ENCODE results near the gene FPGS.

The FPGS gene

DNA sequence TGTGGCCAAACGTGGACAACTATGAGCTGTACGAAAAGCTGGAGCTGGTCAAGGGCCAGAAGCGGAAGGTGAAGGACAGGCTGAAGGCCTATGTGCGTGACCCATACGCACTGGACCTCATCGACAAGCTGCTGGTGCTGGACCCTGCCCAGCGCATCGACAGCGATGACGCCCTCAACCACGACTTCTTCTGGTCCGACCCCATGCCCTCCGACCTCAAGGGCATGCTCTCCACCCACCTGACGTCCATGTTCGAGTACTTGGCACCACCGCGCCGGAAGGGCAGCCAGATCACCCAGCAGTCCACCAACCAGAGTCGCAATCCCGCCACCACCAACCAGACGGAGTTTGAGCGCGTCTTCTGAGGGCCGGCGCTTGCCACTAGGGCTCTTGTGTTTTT lies 13.5 kb upstream of the FPGS start:
- Histone ChIP-seq H3F3A (ENCODE audit: insufficient read depth, low read length) (peaks cover 9% of the 10 kb centered on the region), H3K4me2 (ENCODE audit: low read length) (no peak overlapping the region), H3K9me2 (ENCODE audit: low read depth, low read length) (no peaks in the 10 kb centered on the region), H3K9ac (ENCODE audit: low read length) (no peak overlapping the region), H3K79me2 (ENCODE audit: insufficient read depth, low read length) (peaks cover 10% of the 10 kb centered on the region; the same call in 1 of the 2 replicates), H3K4me1 (ENCODE audit: insufficient read depth, low read length, severe bottlenecking) (peaks cover 16% of the 10 kb centered on the region), H3K9me3 (ENCODE audit: low read length) (no peaks in the 10 kb centered on the region), H4K20me1 (ENCODE audit: insufficient read depth, low read length) (no peaks in the 10 kb centered on the region), H3K4me3 (ENCODE audit: low read depth, low read length, poor library complexity, severe bottlenecking) (no peak overlapping the region), H3K27ac (ENCODE audit: low read depth, low read length, poor library complexity, severe bottlenecking) (no peak overlapping the region), H2AFZ (ENCODE audit: low read length) (no peak overlapping the region), H3K27me3 (ENCODE audit: insufficient read depth, low read length) (no peaks in the 10 kb centered on the region), H3K36me3 (ENCODE audit: insufficient read depth, low read length) (peaks cover 63% of the 10 kb centered on the region)
- TF ChIP-seq EZH2 (IDR thresholded peaks at IDR 0.05; ENCODE audit: borderline replicate concordance, low read length) = no peak
- no peak for TF ChIP-seq CTCF (IDR thresholded peaks at IDR 0.05; ENCODE audit: low read length)

GRCh38 chr9:127790094-127790855 lies 12.4 kb upstream of the FPGS start:
- Histone ChIP-seq H3K27me3 (ENCODE audit: insufficient read depth, low read length) (no peaks in the 10 kb centered on the region), H3F3A (ENCODE audit: insufficient read depth, low read length) (peaks cover 9% of the 10 kb centered on the region), H3K9ac (ENCODE audit: low read length) (no peak overlapping the region), H4K20me1 (ENCODE audit: insufficient read depth, low read length) (no peaks in the 10 kb centered on the region), H3K36me3 (ENCODE audit: insufficient read depth, low read length) (peaks cover 69% of the 10 kb centered on the region), H3K9me2 (ENCODE audit: low read depth, low read length) (no peaks in the 10 kb centered on the region), H3K4me1 (ENCODE audit: insufficient read depth, low read length, severe bottlenecking) (peaks cover 15% of the 10 kb centered on the region), H3K27ac (ENCODE audit: low read depth, low read length, poor library complexity, severe bottlenecking) (no peak overlapping the region), H2AFZ (ENCODE audit: low read length) (no peak overlapping the region), H3K4me3 (ENCODE audit: low read depth, low read length, poor library complexity, severe bottlenecking) (no peak overlapping the region), H3K79me2 (ENCODE audit: insufficient read depth, low read length) (peaks cover 10% of the 10 kb centered on the region; the same call in 1 of the 2 replicates), H3K9me3 (ENCODE audit: low read length) (no peaks in the 10 kb centered on the region), H3K4me2 (ENCODE audit: low read length) (no peak overlapping the region)
- TF ChIP-seq CTCF (IDR thresholded peaks at IDR 0.05; ENCODE audit: low read length) (no peak), EZH2 (IDR thresholded peaks at IDR 0.05; ENCODE audit: borderline replicate concordance, low read length) (no peak)

- H3K27ac ChIP-seq (ENCODE audit: low read depth, low read length, poor library complexity, severe bottlenecking) = no peak overlapping the region
- no peaks in the 10 kb centered on the region for H3K9me2 ChIP-seq (ENCODE audit: low read depth, low read length)
- H3K36me3 ChIP-seq (ENCODE audit: insufficient read depth, low read length) = peaks cover 67% of the 10 kb centered on the region
- H3K4me1 ChIP-seq (ENCODE audit: insufficient read depth, low read length, severe bottlenecking) = peaks cover 22% of the 10 kb centered on the region
- TF ChIP-seq CTCF (IDR thresholded peaks at IDR 0.05; ENCODE audit: low read length) = no peak
- no peak overlapping the region for H2AFZ ChIP-seq (ENCODE audit: low read length)
- H3K9ac ChIP-seq (ENCODE audit: low read length) = no peak overlapping the region
- no peak overlapping the region for H3K4me3 ChIP-seq (ENCODE audit: low read depth, low read length, poor library complexity, severe bottlenecking)
- no peaks in the 10 kb centered on the region for H3K27me3 ChIP-seq (ENCODE audit: insufficient read depth, low read length)
- peaks cover 10% of the 10 kb centered on the region for H3F3A ChIP-seq (ENCODE audit: insufficient read depth, low read length)
- no peaks in the 10 kb centered on the region for H3K9me3 ChIP-seq (ENCODE audit: low read length)
- peaks cover 10% of the 10 kb centered on the region; the same call in 1 of the 2 replicates for H3K79me2 ChIP-seq (ENCODE audit: insufficient read depth, low read length)
- no peak overlapping the region for H3K4me2 ChIP-seq (ENCODE audit: low read length)
- no peaks in the 10 kb centered on the region for H4K20me1 ChIP-seq (ENCODE audit: insufficient read depth, low read length)
These were observed 11.6 kb upstream of the FPGS start for GRCh38 chr9:127791085-127791484.
